KMS-11 (cell line): ENCODE data around the gene ZFP64.

Experiments
- H2AFZ ChIP-seq: fragments of 200-600 bp; sonication (generic); 2 replicates; pipeline ENCODE4 v1.6.1; 2016; ENCODE audit warnings: antibody characterized with exemption, mixed run types, low read depth
- H3K27ac ChIP-seq: fragments of 200-600 bp; sonication (generic); 2 replicates; pipeline ENCODE4 v1.6.1; 2016; ENCODE audit warnings: mild to moderate bottlenecking, mixed run types
- H3K27me3 ChIP-seq: fragments of 200-600 bp; sonication (generic); 2 replicates; pipeline ENCODE4 v1.6.1; 2017; ENCODE audit warnings: mild to moderate bottlenecking, low read depth, mixed run types, moderate library complexity; ENCODE audit not compliant: insufficient read depth
- H3K36me3 ChIP-seq: fragments of 200-600 bp; sonication (generic); 2 replicates; pipeline ENCODE4 v1.6.1; 2017; ENCODE audit warnings: mild to moderate bottlenecking, mixed run types; ENCODE audit not compliant: insufficient read depth
- H3K4me1 ChIP-seq: fragments of 200-600 bp; sonication (generic); 2 replicates; pipeline ENCODE4 v1.6.1; 2016; ENCODE audit warnings: mild to moderate bottlenecking, low read depth, mixed run types; ENCODE audit not compliant: poor library complexity, severe bottlenecking
- H3K4me2 ChIP-seq: fragments of 200-600 bp; sonication (generic); 2 replicates; pipeline ENCODE4 v1.7.0; 2016; ENCODE audit warnings: mild to moderate bottlenecking, mixed run types
- H3K4me3 ChIP-seq: fragments of 200-600 bp; sonication (generic); IDR thresholded peaks from 2 replicates; pipeline ENCODE4 v1.6.1; 2017; ENCODE audit warnings: low read depth, low read length, mixed read lengths; ENCODE audit not compliant: insufficient read depth
- H3K79me2 ChIP-seq: fragments of 200-600 bp; sonication (generic); 2 replicates; pipeline ENCODE4 v1.6.1; 2016; ENCODE audit warnings: low read depth, mixed run types; ENCODE audit not compliant: insufficient read depth
- H3K9ac ChIP-seq: fragments of 200-600 bp; sonication (generic); 2 replicates; pipeline ENCODE4 v1.6.1; 2016; ENCODE audit warnings: mild to moderate bottlenecking, mixed run types
- H4K20me1 ChIP-seq: fragments of 200-600 bp; sonication (generic); 2 replicates; pipeline ENCODE4 v1.6.1; 2016; ENCODE audit warnings: mild to moderate bottlenecking, mixed run types; ENCODE audit not compliant: insufficient read depth
- CTCF ChIP-seq: fragments of 200-600 bp; sonication (generic); conservative IDR thresholded peaks from 2 replicates; pipeline ENCODE4 v1.6.1; 2017; ENCODE audit warnings: low read depth, mild to moderate bottlenecking, antibody characterized with exemption, low read length, moderate library complexity, mixed read lengths

Gene ZFP64

DNA sequence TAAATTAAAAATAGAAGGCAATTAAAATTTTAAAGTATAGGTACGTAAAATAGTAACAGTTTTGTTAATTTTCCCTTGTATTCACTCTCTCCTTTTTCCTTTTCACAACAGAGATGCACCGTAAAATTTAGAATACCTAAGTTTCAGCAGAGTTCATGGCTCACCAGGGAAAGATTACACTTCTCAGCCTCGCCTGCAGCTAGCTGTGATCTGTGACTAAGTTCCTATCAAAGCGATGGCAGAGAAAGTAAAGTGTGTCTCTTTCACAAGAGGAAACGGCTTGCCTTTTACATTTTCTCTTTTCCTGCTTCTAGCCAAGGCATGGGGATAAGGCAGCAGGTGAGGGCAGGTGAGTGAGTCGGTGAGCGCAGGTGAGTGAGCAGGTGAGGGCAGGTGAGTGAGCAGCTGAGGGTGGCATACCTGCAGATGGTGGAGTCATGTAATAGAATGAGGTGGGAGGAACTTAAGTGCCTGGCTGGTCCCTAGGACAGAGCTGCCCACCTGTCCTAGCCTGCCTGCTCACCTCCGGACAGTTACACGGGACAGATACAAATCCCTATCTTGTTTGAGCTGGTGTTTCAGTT is 30.9 kb downstream of the ZFP64 start:
- Histone ChIP-seq H3K27me3 (no peaks in the 10 kb centered on the region), H3K79me2 (no peaks in the 10 kb centered on the region), H2AFZ (no peak overlapping the region), H3K27ac (no peak overlapping the region), H3K4me2 (no peak overlapping the region), H3K4me3 (no peak overlapping the region), H3K4me1 (no peaks in the 10 kb centered on the region), H3K36me3 (peaks cover 15% of the 10 kb centered on the region; the same call in 1 of the 2 replicates), H4K20me1 (no peaks in the 10 kb centered on the region), H3K9ac (no peak overlapping the region)
- TF ChIP-seq CTCF, result no peak

- Histone ChIP-seq H3K36me3 (peaks cover 15% of the 10 kb centered on the region; the same call in 1 of the 2 replicates), H2AFZ (no peak overlapping the region), H3K9ac (no peak overlapping the region), H3K4me3 (no peak overlapping the region), H3K27ac (no peak overlapping the region), H3K4me1 (no peaks in the 10 kb centered on the region), H3K27me3 (no peaks in the 10 kb centered on the region), H3K4me2 (no peak overlapping the region), H3K79me2 (no peaks in the 10 kb centered on the region), H4K20me1 (no peaks in the 10 kb centered on the region)
- no peak for TF ChIP-seq CTCF
Observed at GRCh38 chr20:52160049-52160570, 31.5 kb downstream of the ZFP64 start.

GRCh38 chr20:52154575-52154974 is 37.0 kb downstream of the ZFP64 start:
- H3K36me3 ChIP-seq, result peaks cover 13% of the 10 kb centered on the region; the same call in 1 of the 2 replicates
- no peak overlapping the region for H3K4me2 ChIP-seq
- no peaks in the 10 kb centered on the region for H3K27me3 ChIP-seq
- no peaks in the 10 kb centered on the region for H4K20me1 ChIP-seq
- no peak overlapping the region for H2AFZ ChIP-seq
- TF ChIP-seq CTCF, result no peak
- no peak overlapping the region for H3K9ac ChIP-seq
- H3K4me3 ChIP-seq, result no peak overlapping the region
- H3K27ac ChIP-seq, result no peak overlapping the region
- no peaks in the 10 kb centered on the region for H3K4me1 ChIP-seq
- no peaks in the 10 kb centered on the region for H3K79me2 ChIP-seq

- Histone ChIP-seq H4K20me1 (no peaks in the 10 kb centered on the region), H3K36me3 (peaks cover 6% of the 10 kb centered on the region; the same call in 1 of the 2 replicates), H3K27me3 (no peaks in the 10 kb centered on the region), H3K4me1 (no peaks in the 10 kb centered on the region), H2AFZ (no peak overlapping the region), H3K4me3 (no peak overlapping the region), H3K79me2 (no peaks in the 10 kb centered on the region), H3K9ac (no peak overlapping the region), H3K27ac (no peak overlapping the region), H3K4me2 (no peak overlapping the region)
- no peak for TF ChIP-seq CTCF
Observed at GRCh38 chr20:52153896-52154295, 37.7 kb downstream of the ZFP64 start.
